ENCODE data around the gene BPIFB2. TPM values are rescaled to one million over a fixed set of nuclear protein-coding genes. Genes with fewer than 3 reads are reported as not detected.

Gene BPIFB2
- total RNA-seq, 1 donor from 2014 or later = 54.9 TPM

DNA sequence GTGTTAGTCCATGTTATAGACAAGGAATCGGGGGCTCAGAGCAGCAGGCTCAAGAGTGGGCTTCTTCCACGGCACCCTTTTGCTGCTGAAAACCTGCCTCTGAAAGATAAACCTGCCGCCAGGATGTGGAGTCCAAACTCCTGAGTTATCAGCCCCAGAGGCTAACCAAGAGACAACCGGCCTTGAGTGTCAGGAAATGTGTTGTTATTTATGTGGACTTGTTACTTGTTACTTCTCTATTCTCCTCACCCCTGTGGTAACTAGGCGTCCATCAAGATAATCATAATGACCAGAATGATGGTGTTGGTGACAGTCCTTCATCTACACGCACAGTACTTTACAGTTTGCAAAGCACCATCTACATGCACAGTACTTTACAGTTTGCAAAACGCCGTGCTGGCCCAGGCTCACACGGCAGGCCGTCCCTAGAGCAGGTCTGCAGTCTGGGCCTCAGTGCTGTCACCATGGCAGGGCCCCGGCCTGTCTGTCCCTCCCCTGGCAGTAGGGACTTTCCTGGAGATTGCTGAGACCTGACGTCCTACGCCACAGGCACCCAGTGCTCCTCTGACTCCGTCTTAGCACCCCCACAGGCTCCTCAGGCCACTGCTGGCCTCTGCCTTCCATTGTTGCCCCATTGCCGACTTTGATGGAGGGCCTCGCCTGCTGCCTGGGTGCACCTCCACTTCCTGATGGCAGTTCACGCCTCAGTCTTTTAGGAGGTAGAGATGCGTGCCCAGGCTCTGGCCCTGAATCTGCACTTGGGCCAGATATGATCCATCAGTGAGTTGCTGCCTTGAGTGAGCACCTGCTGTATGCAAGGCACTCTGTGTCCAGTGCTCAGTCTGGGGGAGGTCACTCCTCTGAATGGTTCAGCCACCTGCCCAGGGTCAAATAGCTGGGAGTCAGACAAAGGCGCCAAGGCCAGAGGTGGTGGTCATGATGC is 62.9 kb downstream of the BPIFB2 start:
- DNase-seq = no peak

GRCh38 chr20:33071198-33071597 is 63.7 kb downstream of the BPIFB2 start:
- DNase-seq = no peak

GRCh38 chr20:33072362-33072761 is 64.9 kb downstream of the BPIFB2 start:
- no peak for DNase-seq

DNA sequence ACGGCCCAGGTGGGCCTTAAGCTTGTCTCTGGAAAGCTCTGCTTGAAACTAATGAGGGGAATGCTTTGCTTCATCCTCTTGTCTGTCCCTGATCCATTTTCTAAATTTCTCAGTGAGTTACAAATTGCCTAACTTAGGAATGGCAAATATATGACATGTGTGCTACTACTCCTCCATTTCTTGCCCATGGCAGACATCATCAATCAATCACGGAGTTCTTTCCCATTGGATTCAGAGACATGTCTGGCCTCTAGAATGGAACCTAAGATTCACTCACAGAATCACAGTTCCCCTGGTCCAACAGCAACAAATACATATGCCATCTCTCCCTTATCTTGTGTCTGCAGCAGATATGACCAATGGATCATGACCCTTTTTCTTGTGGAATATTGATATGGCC is 65.3 kb downstream of the BPIFB2 start:
- DNase-seq = no peak

Other genes starting within 250 kb of the BPIFB2 start
- gene DNMT3B, start 245.3 kb upstream of the BPIFB2 start, total RNA-seq = 2.9 TPM
- 111 TPM for gene MAPRE1, start 187.8 kb upstream of the BPIFB2 start, total RNA-seq
- 2.3 TPM for gene EFCAB8, start 148.8 kb upstream of the BPIFB2 start, total RNA-seq
- not detected for gene SUN5, start 3.3 kb upstream of the BPIFB2 start, total RNA-seq
- not detected for gene BPIFB6, start 23.9 kb downstream of the BPIFB2 start, total RNA-seq
- 11.3 TPM for gene BPIFB3, start 46.2 kb downstream of the BPIFB2 start, total RNA-seq
- 0.62 TPM for gene BPIFB4, start 71.9 kb downstream of the BPIFB2 start, total RNA-seq
- not detected for gene BPIFA2, start 160.5 kb downstream of the BPIFB2 start, total RNA-seq
- gene BPIFA3, start 209.6 kb downstream of the BPIFB2 start, total RNA-seq = not detected
- gene BPIFA1, start 228.3 kb downstream of the BPIFB2 start, total RNA-seq = 109 TPM

All from tongue (tissue), 2 donors.